ENCODE data around the gene SBNO2.

DNA sequence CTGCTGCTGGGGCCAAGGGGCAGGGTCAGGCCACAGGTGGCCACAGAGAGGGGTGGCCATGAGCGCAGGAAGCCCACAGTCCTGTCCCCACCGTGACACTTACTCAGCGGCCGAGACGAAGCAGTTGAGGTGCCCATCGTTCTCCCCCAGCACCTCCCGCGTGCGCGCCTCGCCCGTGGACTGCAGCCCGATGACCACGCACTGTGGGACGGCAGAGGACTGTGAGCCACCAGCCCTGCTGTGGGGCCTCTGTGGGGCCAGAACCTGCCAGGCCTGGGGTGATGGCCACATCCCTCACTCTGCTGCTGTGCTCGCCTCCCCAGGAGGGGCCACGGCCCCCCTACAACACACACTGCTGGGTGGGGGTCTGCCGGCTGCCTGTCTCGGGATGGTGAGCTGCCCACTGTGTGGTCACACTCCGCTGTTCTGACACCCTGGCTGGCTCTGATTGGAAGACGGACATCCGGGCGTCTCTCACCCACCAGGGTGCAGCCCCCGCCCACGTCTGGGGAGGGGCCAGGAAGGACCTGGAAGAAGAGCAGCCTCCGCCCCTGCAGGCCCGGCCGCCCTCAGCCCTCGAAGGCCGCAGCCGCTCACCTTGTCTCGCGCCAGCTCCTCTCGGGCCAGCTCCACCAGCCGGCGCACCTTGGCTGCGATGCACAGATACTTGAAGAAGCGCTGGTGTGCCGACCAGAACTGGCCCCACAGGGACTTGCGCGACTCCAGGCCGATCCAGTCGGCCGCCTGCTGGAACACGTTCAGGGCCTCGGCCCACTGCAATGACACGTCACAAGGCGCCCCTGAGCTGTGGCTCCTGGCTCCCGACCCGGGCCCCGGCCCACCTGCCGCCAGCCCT is 57.1 kb downstream of the SBNO2 start:
- TF ChIP-seq POLR2AphosphoS5 (IDR thresholded peaks at IDR 0.05) (no peak), CTCF (IDR thresholded peaks at IDR 0.05) (no peak), POLR2A (IDR thresholded peaks at IDR 0.05) (no peak), EP300 (IDR thresholded peaks at IDR 0.05) (no peak)
